Mesendoderm (in vitro differentiated cells): Measurements from ENCODE around the gene ITPRIP.

Experiments used
- DNase-seq: peaks from one replicate; pipeline ENCODE4 v3.0.0; 2013
- H2AK5ac ChIP-seq: 2 replicates; pipeline ENCODE4 v1.6.1; 2013; ENCODE audit warnings: low read length, inconsistent platforms
- H2BK120ac ChIP-seq: 2 replicates; pipeline ENCODE4 v1.6.1; 2013; ENCODE audit warnings: low read depth, mild to moderate bottlenecking, low read length, moderate library complexity, mixed read lengths
- H2BK15ac ChIP-seq: replicated peaks from 2 replicates; pipeline ENCODE4 v1.6.1; 2013; ENCODE audit warnings: low read depth, mild to moderate bottlenecking, moderate library complexity
- H2BK5ac ChIP-seq: 2 replicates; pipeline ENCODE4 v1.6.1; 2013; ENCODE audit warnings: low read length, inconsistent platforms
- H3K18ac ChIP-seq: 2 replicates; pipeline ENCODE4 v1.6.1; 2013; ENCODE audit warnings: mild to moderate bottlenecking, low read length, mixed read lengths
- H3K23ac ChIP-seq: one replicate; pipeline ENCODE4 v1.6.1; 2013; ENCODE audit warnings: low read length
- H3K27ac ChIP-seq: 2 replicates; pipeline ENCODE4 v1.5.1; 2013; ENCODE audit warnings: low read depth, mild to moderate bottlenecking, inconsistent platforms, low read length, moderate library complexity
- H3K27me3 ChIP-seq: 2 replicates; pipeline ENCODE4 v1.6.1; 2013; ENCODE audit warnings: low read length, control low read depth, mild to moderate bottlenecking, inconsistent platforms; ENCODE audit not compliant: insufficient read depth, poor library complexity
- H3K36me3 ChIP-seq: 2 replicates; pipeline ENCODE4 v1.6.1; 2013; ENCODE audit warnings: low read length, inconsistent platforms; ENCODE audit not compliant: control insufficient read depth, insufficient read depth
- H3K4ac ChIP-seq: one replicate; pipeline ENCODE4 v1.6.1; 2013; ENCODE audit warnings: low read depth, mild to moderate bottlenecking, low read length, moderate library complexity
- H3K4me1 ChIP-seq: 2 replicates; pipeline ENCODE4 v1.6.1; 2013; ENCODE audit warnings: low read depth, low read length, inconsistent platforms; ENCODE audit not compliant: control insufficient read depth
- H3K4me2 ChIP-seq: 2 replicates; pipeline ENCODE4 v1.6.1; 2013; ENCODE audit warnings: low read length
- H3K4me3 ChIP-seq: 2 replicates; pipeline ENCODE4 v1.5.1; 2013; ENCODE audit warnings: mild to moderate bottlenecking, low read length
- H3K56ac ChIP-seq: one replicate; pipeline ENCODE4 v1.6.1; 2013; ENCODE audit warnings: low read length
- H3K79me1 ChIP-seq: 2 replicates; pipeline ENCODE4 v1.6.1; 2013; ENCODE audit warnings: low read length, inconsistent platforms
- H3K79me2 ChIP-seq: 2 replicates; pipeline ENCODE4 v1.6.1; 2013; ENCODE audit warnings: mild to moderate bottlenecking, low read length; ENCODE audit not compliant: control insufficient read depth, insufficient read depth
- H3K9ac ChIP-seq: 2 replicates; pipeline ENCODE4 v1.6.1; 2013; ENCODE audit warnings: low read length, inconsistent platforms
- H4K5ac ChIP-seq: one replicate; pipeline ENCODE4 v1.6.1; 2013; ENCODE audit warnings: low read length
- H4K8ac ChIP-seq: one replicate; pipeline ENCODE4 v1.6.1; 2013; ENCODE audit warnings: low read depth, mild to moderate bottlenecking, control low read depth, low read length, moderate library complexity
- WGBS: extraction: QIAGEN DNeasy Blood & Tissue Kit; methylation state at CpG from one replicate; pipeline ENCODE4 v1.1.7; 2013; ENCODE audit warnings: low lambda C conversion rate, missing lambda C conversion rate; ENCODE audit not compliant: insufficient coverage; ENCODE audit errors: extremely low coverage; 5-methylcytosine and 5-hydroxymethylcytosine counted together

Gene ITPRIP

GRCh38 chr10:104333728-104334373, 4.4 kb downstream of the ITPRIP start:
- no peaks in the 10 kb centered on the region for H3K27me3 ChIP-seq
- no peak overlapping the region for H3K4me3 ChIP-seq
- no peaks in the 10 kb centered on the region for H3K36me3 ChIP-seq
- H3K27ac ChIP-seq, result no peak overlapping the region
- H4K5ac ChIP-seq, result no peak overlapping the region
- no peak overlapping the region for H3K23ac ChIP-seq
- no peak overlapping the region for H4K8ac ChIP-seq
- DNase-seq, result no peak
- H3K79me1 ChIP-seq, result peaks cover 41% of the 10 kb centered on the region
- H3K9ac ChIP-seq, result peak overlapping the region; percentile 26
- no peak overlapping the region for H3K18ac ChIP-seq
- peak overlapping the region; percentile 60 for H2AK5ac ChIP-seq
- peaks cover 88% of the 10 kb centered on the region for H3K79me2 ChIP-seq
- H3K4me2 ChIP-seq, result no peak overlapping the region
- H2BK5ac ChIP-seq, result peak overlapping the region; percentile 39
- H2BK15ac ChIP-seq, result no peak overlapping the region
- H3K4ac ChIP-seq, result no peak overlapping the region
- no peak overlapping the region for H2BK120ac ChIP-seq
- peak overlapping the region; percentile 44 for H3K56ac ChIP-seq
- peaks cover 57% of the 10 kb centered on the region for H3K4me1 ChIP-seq
- no CpG with 5 or more reads among the region's 15 CpGs for WGBS

- H3K4me2 ChIP-seq, result peak overlapping the region; percentile 15
- no peak overlapping the region for H3K27ac ChIP-seq
- H3K9ac ChIP-seq, result peak overlapping the region; percentile 26
- H3K27me3 ChIP-seq, result no peaks in the 10 kb centered on the region
- no peak overlapping the region for H2BK15ac ChIP-seq
- H3K56ac ChIP-seq, result peak overlapping the region; percentile 44
- no peak overlapping the region for H4K5ac ChIP-seq
- H3K18ac ChIP-seq, result no peak overlapping the region
- H2AK5ac ChIP-seq, result peak overlapping the region; percentile 60
- H3K4ac ChIP-seq, result no peak overlapping the region
- no peak overlapping the region for H3K23ac ChIP-seq
- no peak overlapping the region for H2BK120ac ChIP-seq
- H3K4me1 ChIP-seq, result peaks cover 64% of the 10 kb centered on the region
- no peak overlapping the region for H3K4me3 ChIP-seq
- peaks cover 47% of the 10 kb centered on the region for H3K79me1 ChIP-seq
- H2BK5ac ChIP-seq, result peak overlapping the region; percentile 39
- no CpG with 5 or more reads among the region's 13 CpGs for WGBS
- peak; percentile 76 for DNase-seq
- peaks cover 95% of the 10 kb centered on the region for H3K79me2 ChIP-seq
- H3K36me3 ChIP-seq, result no peaks in the 10 kb centered on the region
- H4K8ac ChIP-seq, result no peak overlapping the region
Measured at GRCh38 chr10:104333032-104333727, 5.1 kb downstream of the ITPRIP start.

- Histone ChIP-seq H3K4me3 (no peak overlapping the region), H2BK15ac (no peak overlapping the region), H3K79me1 (peaks cover 51% of the 10 kb centered on the region), H3K56ac (no peak overlapping the region), H3K36me3 (no peaks in the 10 kb centered on the region), H3K23ac (no peak overlapping the region), H3K79me2 (peaks cover 97% of the 10 kb centered on the region), H4K8ac (no peak overlapping the region), H3K4me1 (peaks cover 69% of the 10 kb centered on the region), H3K27me3 (no peaks in the 10 kb centered on the region), H2BK120ac (no peak overlapping the region), H4K5ac (no peak overlapping the region), H3K9ac (no peak overlapping the region), H3K4ac (no peak overlapping the region), H2AK5ac (no peak overlapping the region), H2BK5ac (no peak overlapping the region), H3K4me2 (no peak overlapping the region), H3K18ac (no peak overlapping the region), H3K27ac (no peak overlapping the region)
- peak; percentile 80 for DNase-seq
- WGBS, result no CpG with 5 or more reads among the region's 11 CpGs
Measured at GRCh38 chr10:104332243-104333031, 5.8 kb downstream of the ITPRIP start.

- Histone ChIP-seq H3K9ac (peak overlapping the region; percentile 33), H2BK120ac (no peak overlapping the region), H3K18ac (peak overlapping the region; percentile 20), H4K8ac (no peak overlapping the region), H2BK5ac (peak overlapping the region; percentile 66), H3K23ac (no peak overlapping the region), H3K27ac (peak overlapping the region; percentile 75), H3K27me3 (no peaks in the 10 kb centered on the region), H3K79me2 (peaks cover 97% of the 10 kb centered on the region), H3K4me3 (no peak overlapping the region), H3K4ac (no peak overlapping the region), H4K5ac (no peak overlapping the region), H2AK5ac (peak overlapping the region; percentile 1), H3K4me1 (peaks cover 66% of the 10 kb centered on the region), H2BK15ac (no peak overlapping the region), H3K79me1 (peaks cover 56% of the 10 kb centered on the region), H3K56ac (peak overlapping the region; percentile 71), H3K36me3 (no peaks in the 10 kb centered on the region), H3K4me2 (peak overlapping the region; percentile 8)
- DNase-seq, result peak; percentile 83
- WGBS, result no CpG with 5 or more reads among the region's 9 CpGs
Measured at GRCh38 chr10:104331208-104331838, 6.9 kb downstream of the ITPRIP start.

GRCh38 chr10:104330168-104331110, 7.8 kb downstream of the ITPRIP start:
- H2BK15ac ChIP-seq, result no peak overlapping the region
- no peak overlapping the region for H3K4me3 ChIP-seq
- no peak overlapping the region for H2BK120ac ChIP-seq
- no peak overlapping the region for H4K5ac ChIP-seq
- H3K18ac ChIP-seq, result peak overlapping the region; percentile 12
- WGBS, result no CpG with 5 or more reads among the region's 8 CpGs
- H3K23ac ChIP-seq, result peak overlapping the region; percentile 29
- H3K27me3 ChIP-seq, result no peaks in the 10 kb centered on the region
- H3K36me3 ChIP-seq, result no peaks in the 10 kb centered on the region
- no peak overlapping the region for H3K4me2 ChIP-seq
- H3K79me2 ChIP-seq, result peaks cover 98% of the 10 kb centered on the region
- peak; percentile 73 for DNase-seq
- H3K9ac ChIP-seq, result peak overlapping the region; percentile 33
- H3K27ac ChIP-seq, result peak overlapping the region; percentile 52
- H3K56ac ChIP-seq, result peak overlapping the region; percentile 71
- H3K4ac ChIP-seq, result no peak overlapping the region
- H2BK5ac ChIP-seq, result peak overlapping the region; percentile 66
- peak overlapping the region; percentile 1 for H2AK5ac ChIP-seq
- no peak overlapping the region for H4K8ac ChIP-seq
- H3K4me1 ChIP-seq, result peaks cover 59% of the 10 kb centered on the region
- H3K79me1 ChIP-seq, result peaks cover 57% of the 10 kb centered on the region
